HG03565 (cell line): ENCODE measurements around the gene SELENOO.
A peak's percentile ranks its signal among the peaks of the same experiment; 100 is the strongest.

Experiments
- ATAC-seq: cut with Tn5 transposase; IDR thresholded peaks from one replicate; pipeline ENCODE4 v1.9.1; 2021; ENCODE audit warnings: mild to moderate bottlenecking, moderate library complexity; ENCODE audit not compliant: unreplicated experiment

The SELENOO gene

GRCh38 chr22:50228366-50228765, 27.6 kb downstream of the SELENOO start:
- no peak for ATAC-seq

DNA sequence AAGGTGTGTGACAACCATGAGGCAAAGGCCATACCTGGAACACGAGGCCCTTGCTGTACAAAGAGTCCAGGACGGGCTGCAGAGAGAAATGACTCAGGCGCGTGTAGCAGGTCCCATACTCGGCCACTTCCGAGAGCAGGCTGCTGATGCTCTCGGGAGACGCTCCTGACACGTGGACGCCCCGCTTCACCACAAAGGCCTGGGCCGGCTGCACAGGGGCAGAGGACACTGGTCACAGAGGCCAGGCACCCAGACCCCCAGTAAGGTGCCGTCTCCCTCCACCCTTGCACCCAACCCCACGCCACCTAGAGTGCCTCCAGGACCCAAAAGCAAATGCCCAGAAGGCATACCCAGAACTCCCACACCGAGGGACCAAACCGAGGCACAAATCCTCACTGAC, 28.6 kb downstream of the SELENOO start:
- ATAC-seq = no peak

GRCh38 chr22:50232481-50233151, 31.8 kb downstream of the SELENOO start:
- no peak for ATAC-seq

DNA sequence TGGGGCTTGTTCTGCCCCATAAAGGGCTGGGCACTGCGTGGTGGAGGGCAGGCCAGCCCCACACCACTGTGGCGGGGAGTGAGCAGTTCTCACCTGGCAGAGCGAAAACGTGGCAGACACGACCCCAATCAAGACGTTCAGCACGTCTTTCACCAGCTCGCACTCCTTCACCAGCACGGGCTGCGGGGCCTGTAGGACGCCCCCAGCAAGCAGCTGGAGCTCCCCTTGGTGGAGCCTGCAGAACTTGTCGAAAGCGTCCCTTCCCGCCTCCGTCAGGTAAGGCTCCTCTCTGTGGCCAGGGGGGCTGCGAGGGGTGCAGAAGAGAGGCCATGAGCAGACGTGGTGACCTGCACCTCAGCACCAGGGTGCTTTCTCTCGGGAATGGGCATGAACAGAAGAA, 32.4 kb downstream of the SELENOO start:
- no peak for ATAC-seq

DNA sequence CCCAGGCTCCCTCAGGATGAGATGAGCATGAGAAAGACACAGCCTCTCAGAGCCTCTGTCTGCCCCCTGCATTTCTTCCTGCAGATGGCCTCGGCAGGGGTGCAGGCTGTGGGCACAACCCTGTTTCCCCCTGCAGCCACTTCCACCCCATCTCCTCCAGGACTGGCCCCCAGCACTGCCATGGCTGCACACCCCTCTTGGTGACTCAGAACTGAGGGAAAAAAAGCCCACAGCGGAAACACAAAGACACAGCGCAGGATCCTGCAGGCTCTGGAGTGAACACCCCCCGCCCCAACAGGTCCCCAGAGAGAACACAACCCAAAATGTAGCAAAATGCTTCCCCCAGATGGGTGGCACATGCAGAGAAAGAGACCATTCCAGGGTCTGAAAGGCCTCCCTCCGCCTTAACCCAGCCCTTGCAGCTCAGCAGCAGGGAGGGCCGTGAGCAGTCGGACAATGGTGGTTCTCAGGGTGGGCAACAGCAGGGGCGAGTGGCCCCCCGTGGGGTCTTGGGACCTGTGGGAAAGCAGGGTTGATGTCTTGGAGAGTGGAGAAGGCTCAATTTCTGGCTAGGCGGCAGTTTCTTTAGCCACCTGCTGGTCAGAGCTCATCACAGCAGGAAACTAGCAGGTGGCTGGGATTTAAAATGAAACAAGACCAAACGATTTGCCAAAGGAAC, 36.1 kb downstream of the SELENOO start:
- ATAC-seq = no peak

DNA sequence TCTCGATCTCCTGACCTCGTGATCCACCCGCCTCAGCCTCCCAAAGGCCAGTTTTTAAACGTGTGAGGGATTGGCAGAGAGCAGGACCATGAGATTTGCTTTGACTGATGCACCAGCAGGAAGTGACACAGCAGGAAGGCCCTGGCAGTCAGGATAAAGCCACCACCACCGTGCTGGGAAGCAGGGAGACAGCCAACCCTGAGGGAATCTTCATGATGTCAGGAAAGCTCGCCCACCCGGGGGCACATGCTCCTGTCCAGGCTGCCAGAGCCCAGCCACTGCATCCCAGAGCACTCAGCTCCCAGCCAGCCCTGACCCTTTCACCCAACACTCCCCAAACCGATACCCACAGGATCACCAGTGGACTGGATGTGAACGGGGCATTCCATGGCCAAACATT, 37.9 kb downstream of the SELENOO start:
- ATAC-seq = no peak

- no peak for ATAC-seq
Measured at GRCh38 chr22:50242406-50242949, 41.7 kb downstream of the SELENOO start.

DNA sequence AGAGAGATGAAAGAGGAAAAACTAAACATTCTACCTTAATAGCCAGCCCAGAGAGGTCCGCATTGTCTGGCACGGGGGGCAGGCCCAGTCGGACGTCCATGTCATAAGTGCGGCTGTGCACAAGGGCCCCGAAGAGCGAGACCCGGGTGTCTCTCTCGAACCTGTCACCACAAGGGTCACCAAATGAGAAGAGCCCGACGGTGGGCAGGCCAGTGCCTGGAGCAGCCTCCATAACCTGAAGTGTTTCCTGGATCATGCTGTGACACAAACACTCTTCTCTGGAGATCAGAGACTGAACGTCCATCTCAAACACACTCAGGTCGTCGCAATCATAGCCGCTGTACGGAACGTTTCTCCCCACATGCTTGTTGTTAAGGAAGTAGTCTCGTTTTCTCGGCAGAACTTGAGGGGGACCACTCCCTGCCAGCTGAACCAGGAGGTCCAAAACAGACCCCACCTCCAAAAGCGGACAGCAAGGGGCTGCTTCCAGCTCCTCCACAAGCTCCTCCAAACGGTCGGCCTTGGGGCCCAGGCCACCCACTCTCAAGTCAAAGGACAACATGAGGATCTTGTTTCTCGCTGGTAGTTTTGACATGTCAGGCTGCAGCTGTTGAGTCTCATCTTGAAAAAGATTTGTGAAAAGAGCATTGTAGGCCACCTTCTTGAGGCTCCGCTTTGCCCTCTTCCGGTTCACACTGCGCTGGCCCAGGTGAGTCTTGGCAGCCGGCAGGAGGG, 43.0 kb downstream of the SELENOO start:
- ATAC-seq = no peak

DNA sequence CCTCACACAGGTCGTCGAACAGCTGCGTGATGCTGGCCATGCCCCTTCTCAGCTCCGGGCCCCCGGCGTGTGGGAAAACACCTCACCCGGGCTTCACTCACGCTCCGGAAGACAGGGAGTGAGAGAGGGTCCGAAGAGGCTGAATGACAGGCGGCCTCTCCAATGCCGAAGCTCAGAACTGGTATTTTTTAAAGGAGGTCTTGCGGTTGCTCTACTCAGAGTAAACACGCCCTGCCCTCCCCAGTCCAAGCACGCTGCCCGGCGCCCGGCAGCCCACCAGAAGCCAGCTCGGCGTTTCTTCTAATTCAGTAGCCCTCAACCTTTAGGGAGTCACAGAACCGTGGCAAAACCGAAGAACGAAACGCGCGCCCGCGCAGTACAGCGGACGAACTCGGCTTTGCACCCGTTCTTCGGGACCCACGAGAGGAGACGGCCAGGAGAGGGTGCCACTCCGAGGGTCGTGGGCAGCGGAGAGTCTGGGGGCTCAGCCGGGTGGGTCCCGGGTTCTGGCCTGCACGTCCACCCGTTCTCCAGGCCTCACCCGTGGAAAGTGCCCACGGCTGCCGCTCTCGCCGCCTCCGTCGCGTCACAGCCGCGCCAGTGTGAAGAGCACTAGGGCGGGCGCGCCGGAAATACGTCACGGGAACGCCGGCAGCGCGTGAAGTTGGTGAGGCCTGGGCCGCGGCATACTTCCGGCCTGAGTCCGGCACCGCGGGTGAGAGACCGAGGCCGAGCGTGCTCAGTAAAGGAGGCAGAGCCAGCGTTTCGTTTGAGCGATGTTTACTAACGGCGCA, 43.8 kb downstream of the SELENOO start, which contains the start of gene TUBGCP6:
TUBGCP6 (minus strand) TSS at position 604 of the 794 bp plus-strand sequence; CDS start at position 40, 564 bp downstream.
- peak; percentile 63 for ATAC-seq

DNA sequence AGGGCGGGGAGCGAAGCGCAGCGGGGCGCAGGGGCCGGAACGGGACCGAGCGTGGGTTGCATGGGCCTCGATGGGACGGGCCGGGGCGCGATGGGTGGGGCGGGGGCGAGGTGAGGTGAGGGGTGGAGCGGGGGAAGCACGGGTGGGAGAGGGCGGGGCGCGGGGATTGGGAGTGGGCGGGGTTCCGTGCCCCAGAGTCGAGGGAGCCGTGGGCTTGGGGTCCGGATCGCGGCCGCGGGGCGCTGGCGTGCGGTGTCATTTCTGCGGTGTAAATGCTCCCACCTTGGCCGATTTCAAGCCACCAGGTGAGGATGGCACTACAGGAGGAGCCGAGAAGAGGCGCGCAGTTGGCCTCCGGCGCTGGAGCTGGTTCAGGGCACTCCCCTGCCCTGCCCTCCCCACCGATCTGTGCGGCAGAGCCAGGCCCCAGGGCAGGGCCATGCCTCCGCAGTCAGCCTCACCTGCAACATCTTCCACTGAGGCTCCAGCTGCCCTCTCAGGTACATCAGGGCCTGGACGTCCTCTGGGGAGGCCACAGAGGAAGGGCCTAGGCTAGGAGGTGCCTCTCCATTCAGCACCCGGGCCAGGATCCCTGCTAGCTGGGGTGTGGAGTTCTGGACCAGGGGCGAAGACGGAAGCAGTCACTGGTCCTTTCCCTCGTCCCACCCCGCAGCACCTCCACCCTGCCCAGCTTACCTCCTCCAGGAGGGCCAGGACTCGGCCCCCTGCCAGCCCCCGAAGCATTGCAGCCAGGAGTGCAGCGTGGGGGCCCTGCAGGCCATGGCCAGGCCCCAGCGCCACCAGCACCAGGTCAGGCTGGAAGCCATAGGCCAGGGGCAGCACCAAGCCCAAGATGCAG, 44.6 kb downstream of the SELENOO start:
- no peak for ATAC-seq

DNA sequence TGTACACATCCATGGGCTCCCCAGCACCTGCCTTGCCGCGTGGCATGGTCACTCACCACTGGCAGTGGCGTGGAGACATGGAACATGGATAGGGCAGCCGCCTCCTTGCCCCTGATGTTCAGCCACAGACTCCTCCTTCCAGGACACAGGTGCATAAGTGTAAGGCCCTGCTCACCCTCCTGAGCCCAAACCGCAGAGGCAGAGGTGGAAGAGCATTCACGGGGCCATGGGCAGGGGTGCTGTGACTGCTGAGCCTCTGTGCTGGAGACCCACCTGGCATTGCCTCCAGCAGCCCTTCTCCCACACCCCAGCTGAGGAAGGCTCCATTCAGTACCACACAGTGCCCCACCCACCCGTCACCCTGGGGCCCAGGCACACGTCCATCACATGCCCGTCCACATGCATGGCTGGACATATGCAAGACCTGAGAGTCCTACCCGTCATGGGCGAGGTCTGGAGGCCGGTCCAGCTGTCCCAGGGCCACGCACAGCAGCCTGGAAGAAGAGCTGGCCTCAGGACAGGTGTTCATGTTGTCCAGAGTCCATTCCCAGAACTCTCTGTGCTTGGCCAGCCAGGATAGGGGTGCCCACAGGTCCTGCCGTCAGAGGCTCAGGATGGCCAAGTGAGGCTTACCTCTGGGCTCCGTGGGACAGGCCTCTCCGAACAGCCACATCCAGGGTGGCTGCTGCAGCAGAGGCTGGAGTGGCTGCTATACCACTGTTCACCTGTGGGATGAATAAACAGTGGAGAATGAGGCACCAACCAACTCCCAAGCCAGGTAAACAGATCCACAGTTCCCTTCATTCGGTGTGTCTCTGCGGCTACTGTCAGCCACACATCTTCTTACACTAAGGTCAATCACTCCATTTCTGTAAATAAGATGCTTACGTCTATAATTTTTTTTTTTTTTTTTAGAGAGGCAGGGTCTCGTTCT, 45.7 kb downstream of the SELENOO start:
- ATAC-seq = no peak

- no peak for ATAC-seq
Measured at GRCh38 chr22:50247748-50248147, 46.9 kb downstream of the SELENOO start.

DNA sequence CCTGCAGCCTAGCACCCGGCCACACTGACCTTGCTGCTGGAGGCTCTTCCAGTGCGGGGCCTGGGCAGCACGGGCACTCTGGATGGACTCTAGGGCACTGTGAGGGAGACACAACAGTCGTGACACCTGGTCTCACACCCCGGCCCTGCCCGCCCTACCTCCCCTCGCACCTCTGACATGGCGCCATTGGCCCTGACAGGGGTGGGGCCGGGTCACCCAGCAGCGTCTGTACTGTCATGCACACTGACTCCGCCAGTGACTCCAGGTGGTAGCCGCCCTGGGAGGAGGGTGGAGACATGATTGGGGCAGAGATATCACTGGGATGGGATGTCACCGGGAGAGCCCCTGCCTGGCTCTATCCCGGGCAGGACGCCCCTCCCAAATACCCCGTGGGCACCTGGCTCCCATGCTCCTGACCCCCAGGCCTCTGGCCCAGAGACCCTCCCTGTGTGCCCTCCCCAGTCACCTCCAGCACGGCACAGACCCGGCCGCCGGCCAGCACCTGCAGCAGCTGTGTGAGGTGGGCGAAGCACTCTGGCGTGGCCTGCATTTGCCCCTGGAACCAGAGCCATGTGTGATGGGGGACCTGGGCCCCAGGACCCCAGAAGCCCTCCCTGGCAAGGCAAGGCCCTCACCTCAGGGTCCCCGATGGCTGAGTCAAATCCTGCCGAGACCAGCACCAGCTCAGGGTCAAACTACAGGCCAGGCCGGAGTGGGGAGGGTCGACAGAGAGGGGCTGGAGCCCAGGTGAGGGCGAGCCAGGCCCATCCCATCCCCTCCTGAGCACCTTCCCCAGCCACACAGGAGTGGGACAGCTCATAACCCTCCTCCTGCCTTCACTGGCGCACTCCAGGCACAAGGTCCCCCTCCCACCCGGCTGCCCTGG, 47.6 kb downstream of the SELENOO start:
- no peak for ATAC-seq

DNA sequence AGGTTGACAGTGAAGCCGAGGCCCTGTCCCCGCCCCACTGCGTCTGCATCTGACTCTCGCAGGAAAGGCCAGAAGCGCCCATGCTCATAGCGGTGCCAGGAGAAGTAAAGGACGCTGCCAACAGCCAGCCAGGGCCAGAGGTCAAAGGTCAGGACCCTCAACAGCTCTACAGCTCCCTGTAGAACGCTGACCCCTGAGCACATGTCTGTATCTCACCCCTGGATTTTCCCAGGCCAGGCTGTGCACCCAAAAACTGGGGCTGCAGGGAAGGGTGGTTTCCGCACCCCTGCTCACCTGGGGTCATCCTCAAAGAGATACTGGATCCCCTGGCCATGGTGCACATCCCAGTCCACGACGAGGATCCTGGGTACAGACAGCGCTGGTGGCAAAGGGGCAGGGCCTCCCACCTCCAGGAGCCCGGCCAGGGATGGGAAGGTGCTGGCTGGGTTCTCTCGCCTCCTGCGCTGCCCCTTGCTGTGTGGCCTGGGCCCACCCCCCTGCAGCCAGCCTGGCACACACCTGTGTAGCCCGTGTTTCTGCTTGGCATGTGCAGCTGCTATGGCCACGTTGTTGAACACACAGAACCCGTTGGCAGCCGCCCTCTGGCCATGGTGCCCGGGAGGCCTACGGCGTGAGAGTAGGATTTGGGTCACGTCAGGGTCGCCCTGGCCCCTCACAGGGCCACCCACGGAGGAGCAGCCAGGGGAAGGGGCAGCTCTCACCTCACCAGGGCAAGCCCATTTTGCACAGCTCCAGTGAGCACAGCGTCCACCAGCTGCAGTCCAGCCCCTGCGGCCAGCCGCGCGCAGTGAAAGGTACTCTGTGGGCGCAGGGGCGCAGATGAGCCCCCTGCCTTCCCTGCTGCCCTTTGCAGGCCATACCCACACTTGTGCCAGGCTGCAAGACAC, 48.8 kb downstream of the SELENOO start:
- ATAC-seq = no peak

GRCh38 chr22:50250249-50250554, 49.4 kb downstream of the SELENOO start:
- ATAC-seq = no peak

DNA sequence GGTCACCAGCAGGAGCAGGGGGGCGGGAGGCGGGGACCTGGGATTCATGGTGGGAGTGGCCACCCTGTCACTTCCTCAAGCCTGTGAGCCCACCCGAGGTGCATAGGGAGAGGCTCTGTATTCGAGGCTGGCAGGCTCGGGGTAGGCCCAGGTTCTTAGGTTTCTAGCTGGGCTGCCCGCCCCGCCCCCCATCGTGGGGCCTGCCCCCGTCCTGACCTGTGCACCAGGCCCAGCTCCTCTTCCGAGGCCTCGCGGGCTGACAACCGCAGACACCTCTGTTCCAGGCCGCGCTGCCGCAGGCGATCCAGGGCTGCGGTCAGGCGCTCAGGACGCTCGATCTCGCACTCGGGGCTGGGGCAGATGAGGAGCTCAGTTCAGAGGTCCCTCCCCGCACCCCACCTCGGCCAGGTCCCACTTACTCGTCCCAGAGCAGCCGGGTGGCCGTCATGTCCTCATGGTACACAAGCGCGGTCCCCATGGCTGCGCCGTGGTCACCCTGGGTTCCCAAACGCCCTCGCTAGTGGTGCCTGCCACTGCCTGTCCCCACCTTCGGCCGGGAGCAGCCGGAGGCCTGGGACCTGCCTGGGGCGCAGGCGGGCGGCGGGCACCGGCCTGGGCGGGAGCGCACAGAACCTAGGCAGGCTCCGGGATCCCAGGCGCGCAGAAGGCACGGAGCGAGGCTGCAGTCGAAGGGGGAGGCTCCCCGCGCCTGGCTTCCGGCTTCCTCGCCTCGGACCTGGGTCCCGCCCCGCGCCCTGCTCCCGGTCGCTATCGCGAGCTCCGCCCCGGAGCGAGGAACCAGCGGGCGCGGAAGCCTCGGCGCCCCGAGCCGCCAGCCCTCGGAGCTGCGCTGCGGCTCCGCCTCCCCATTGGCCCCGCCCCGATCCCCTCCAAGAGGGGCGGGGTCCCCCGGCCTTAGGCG, 50.0 kb downstream of the SELENOO start, which contains the start of gene HDAC10:
HDAC10 (minus strand) TSS at position 711 of the 922 bp plus-strand sequence; CDS start at position 478, 233 bp downstream.
- ATAC-seq = peak; percentile 37
